Measurements from ENCODE around the gene CNIH1. TPM values are rescaled to one million over a fixed set of nuclear protein-coding genes. Genes with fewer than 3 reads are reported as not detected.

The CNIH1 gene
- total and polyA plus RNA-seq, 4 donors = 44.1 to 145 (median 85.7) TPM

DNA sequence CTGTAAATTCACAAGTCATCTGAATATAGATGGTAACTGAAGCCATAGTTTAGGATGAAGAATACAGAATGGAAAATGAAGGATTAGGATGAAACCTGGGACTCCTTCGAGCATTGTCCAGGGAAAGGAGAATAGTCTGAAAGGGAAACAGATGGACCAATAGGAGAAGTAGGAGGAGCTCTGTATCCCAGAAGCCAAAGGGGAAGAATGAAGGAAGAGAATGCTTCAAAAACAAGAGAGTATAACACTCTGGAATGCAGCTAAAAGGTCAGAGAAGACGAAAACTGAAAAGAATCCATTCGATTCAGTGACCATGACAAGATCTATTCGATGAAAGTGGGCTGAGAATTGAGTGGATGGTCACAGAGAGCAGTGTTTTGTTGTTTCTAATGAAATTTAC, 46.6 kb upstream of the CNIH1 start:
- TF ChIP-seq, protein P1, sequence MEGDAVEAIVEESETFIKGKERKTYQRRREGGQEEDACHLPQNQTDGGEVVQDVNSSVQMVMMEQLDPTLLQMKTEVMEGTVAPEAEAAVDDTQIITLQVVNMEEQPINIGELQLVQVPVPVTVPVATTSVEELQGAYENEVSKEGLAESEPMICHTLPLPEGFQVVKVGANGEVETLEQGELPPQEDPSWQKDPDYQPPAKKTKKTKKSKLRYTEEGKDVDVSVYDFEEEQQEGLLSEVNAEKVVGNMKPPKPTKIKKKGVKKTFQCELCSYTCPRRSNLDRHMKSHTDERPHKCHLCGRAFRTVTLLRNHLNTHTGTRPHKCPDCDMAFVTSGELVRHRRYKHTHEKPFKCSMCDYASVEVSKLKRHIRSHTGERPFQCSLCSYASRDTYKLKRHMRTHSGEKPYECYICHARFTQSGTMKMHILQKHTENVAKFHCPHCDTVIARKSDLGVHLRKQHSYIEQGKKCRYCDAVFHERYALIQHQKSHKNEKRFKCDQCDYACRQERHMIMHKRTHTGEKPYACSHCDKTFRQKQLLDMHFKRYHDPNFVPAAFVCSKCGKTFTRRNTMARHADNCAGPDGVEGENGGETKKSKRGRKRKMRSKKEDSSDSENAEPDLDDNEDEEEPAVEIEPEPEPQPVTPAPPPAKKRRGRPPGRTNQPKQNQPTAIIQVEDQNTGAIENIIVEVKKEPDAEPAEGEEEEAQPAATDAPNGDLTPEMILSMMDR (IDR thresholded peaks at IDR 0.05; ENCODE audit: control extremely low read depth, extremely low read depth) = no peak
- peaks cover 0 to 17% (median 3%) of the 10 kb centered on the region in 5 donors for H3K4me1 ChIP-seq (ENCODE audit: control insufficient read depth in 5 of 5, insufficient read depth in 5 of 5, low read length in 5 of 5)

DNA sequence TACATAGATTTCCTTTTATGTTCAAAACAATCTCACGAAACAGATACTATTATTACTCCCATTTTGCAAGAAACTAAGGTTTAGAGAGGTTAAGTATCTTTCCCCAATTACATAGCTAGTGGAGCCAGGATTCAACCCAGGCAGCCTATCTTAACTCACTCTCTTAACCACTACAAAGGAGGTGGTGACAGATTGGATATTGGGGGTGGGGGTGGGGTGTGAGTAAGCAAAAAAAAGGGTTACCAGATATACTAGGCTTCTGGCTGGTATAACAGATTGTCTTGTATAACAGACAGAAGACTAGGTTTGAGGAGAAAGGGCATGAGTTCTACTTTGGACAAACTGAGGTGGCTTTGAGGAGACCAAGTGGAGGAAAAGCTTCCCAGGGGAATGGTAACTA, 45.5 kb upstream of the CNIH1 start:
- ATAC-seq (ENCODE audit: insufficient read depth, low FRiP score) (no peak), DNase-seq (no peak)
- no peak overlapping the region for H3K4me3 ChIP-seq
- no peaks in the 10 kb centered on the region for H3K27me3 ChIP-seq (ENCODE audit: control insufficient read depth in 3 of 3, insufficient read depth in 3 of 3, low read length in 2 of 3)
- H3K4me1 ChIP-seq (ENCODE audit: control insufficient read depth in 5 of 5, insufficient read depth in 5 of 5, low read length in 5 of 5) = peaks cover 0 to 17% (median 3%) of the 10 kb centered on the region in 5 donors
- TF ChIP-seq, protein P1 (IDR thresholded peaks at IDR 0.05; ENCODE audit: control extremely low read depth, extremely low read depth) = no peak
- H3K9ac ChIP-seq (ENCODE audit: insufficient read depth in 1 of 2, low read length in 2 of 2) = no peak overlapping the region
- H3K27ac ChIP-seq (ENCODE audit: low read depth in 1 of 2, low read length in 1 of 2) = no peak overlapping the region
- H3K36me3 ChIP-seq (ENCODE audit: control insufficient read depth in 4 of 4, insufficient read depth in 4 of 4, low read length in 4 of 4) = peaks cover 0 to 7% (median 3%) of the 10 kb centered on the region in 4 donors
- no peaks in the 10 kb centered on the region for H3K9me3 ChIP-seq (ENCODE audit: control insufficient read depth in 4 of 4, insufficient read depth in 3 of 4, low read length in 3 of 4)
- 80 to 98% methylated on average over 1 of the region's 1 CpG for WGBS, 2 donors

More for the DNA sequence above, 46.6 kb upstream of the CNIH1 start:
- peak in 2 of 3 donors; percentile 39 to 56 for DNase-seq
- Histone ChIP-seq H3K27me3 (ENCODE audit: control insufficient read depth in 3 of 3, insufficient read depth in 3 of 3, low read length in 2 of 3) (no peaks in the 10 kb centered on the region), H3K9me3 (ENCODE audit: control insufficient read depth in 4 of 4, insufficient read depth in 3 of 4, low read length in 3 of 4) (no peaks in the 10 kb centered on the region), H3K36me3 (ENCODE audit: control insufficient read depth in 4 of 4, insufficient read depth in 4 of 4, low read length in 4 of 4) (peaks cover 0 to 5% (median 3%) of the 10 kb centered on the region in 4 donors), H3K4me3 (no peak overlapping the region), H3K27ac (ENCODE audit: low read depth in 1 of 2, low read length in 1 of 2) (peak overlapping the region in 1 of 2 donors; percentile 100), H3K9ac (ENCODE audit: insufficient read depth in 1 of 2, low read length in 2 of 2) (peak overlapping the region; percentile 81 to 83)
- WGBS, 2 donors = 43 to 62% methylated on average over 4 of the region's 4 CpGs
- ATAC-seq (ENCODE audit: insufficient read depth, low FRiP score) = no peak

DNA sequence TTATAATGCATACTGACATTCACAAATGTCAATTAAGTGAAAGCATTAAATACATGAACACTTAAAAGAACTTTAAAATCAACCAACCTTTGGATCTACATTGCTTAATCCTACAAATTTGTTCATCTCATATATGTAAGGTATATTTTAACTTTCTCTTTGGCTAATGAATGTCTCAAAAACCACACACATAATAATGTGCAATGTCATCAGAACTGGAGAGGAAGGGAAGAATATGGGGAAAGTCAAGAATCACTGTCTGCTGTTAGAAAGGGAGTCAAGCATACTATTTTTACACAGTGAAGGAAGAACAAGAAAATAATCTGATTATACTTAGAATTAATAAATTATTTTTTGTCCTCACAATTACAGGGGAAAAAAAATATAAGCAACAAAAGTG, 42.7 kb upstream of the CNIH1 start:
- TF ChIP-seq, protein P1 (IDR thresholded peaks at IDR 0.05; ENCODE audit: control extremely low read depth, extremely low read depth) = no peak
- Histone ChIP-seq H3K27me3 (ENCODE audit: control insufficient read depth in 3 of 3, insufficient read depth in 3 of 3, low read length in 2 of 3) (no peaks in the 10 kb centered on the region), H3K4me1 (ENCODE audit: control insufficient read depth in 5 of 5, insufficient read depth in 5 of 5, low read length in 5 of 5) (peaks cover 0 to 17% (median 3%) of the 10 kb centered on the region in 5 donors), H3K27ac (ENCODE audit: low read depth in 1 of 2, low read length in 1 of 2) (no peak overlapping the region), H3K36me3 (ENCODE audit: control insufficient read depth in 4 of 4, insufficient read depth in 4 of 4, low read length in 4 of 4) (peaks cover 0 to 7% (median 4%) of the 10 kb centered on the region in 4 donors), H3K4me3 (no peak overlapping the region), H3K9me3 (ENCODE audit: control insufficient read depth in 4 of 4, insufficient read depth in 3 of 4, low read length in 3 of 4) (no peaks in the 10 kb centered on the region), H3K9ac (ENCODE audit: insufficient read depth in 1 of 2, low read length in 2 of 2) (no peak overlapping the region)
- DNase-seq (no peak), ATAC-seq (ENCODE audit: insufficient read depth, low FRiP score) (no peak)
